HL-60 (cell line): ENCODE data around the gene SMURF1.

Experiments used
- DNase-seq, 2 experiments: peaks; one replicate each; pipeline ENCODE4 v3.0.0-alpha.2; 2010 to 2020; ENCODE audit warnings: low read depth in 1 of 2, low spot score in 1 of 2
- H3K27ac ChIP-seq: fragments of 250-450 bp; sonication (Bioruptor Pico); replicated peaks from 2 replicates; pipeline ENCODE4 v1.5.1; 2020; ENCODE audit warnings: mild to moderate bottlenecking, moderate library complexity
- H3K27me3 ChIP-seq: fragments of 250-450 bp; sonication (Bioruptor Pico); 2 replicates; pipeline ENCODE4 v1.5.1; 2021; ENCODE audit warnings: mild to moderate bottlenecking, moderate library complexity; ENCODE audit not compliant: insufficient read depth, poor library complexity, severe bottlenecking
- H3K4me3 ChIP-seq: replicated peaks from 2 replicates; pipeline ENCODE4 v1.5.1; 2011; ENCODE audit warnings: mild to moderate bottlenecking, control low read depth, low read length; ENCODE audit not compliant: insufficient read depth
- CTCF ChIP-seq: IDR thresholded peaks from one replicate; pipeline ENCODE4 v1.5.1; 2011; ENCODE audit warnings: low read length, control low read depth, inconsistent platforms; ENCODE audit not compliant: insufficient read depth
- GABPA ChIP-seq: IDR thresholded peaks from 2 replicates; pipeline ENCODE4 v1.6.1; 2012; ENCODE audit warnings: low read depth
- POLR2AphosphoS5 ChIP-seq: IDR thresholded peaks from 2 replicates; pipeline ENCODE4 v1.6.1; 2012; ENCODE audit warnings: low read depth
- REST ChIP-seq: IDR thresholded peaks from 2 replicates; pipeline ENCODE4 v1.6.1; 2012; ENCODE audit warnings: low read depth; ENCODE audit not compliant: insufficient replicate concordance
- SPI1 ChIP-seq: IDR thresholded peaks from 2 replicates; pipeline ENCODE4 v1.6.1; 2012; ENCODE audit warnings: low read depth, mild to moderate bottlenecking, borderline replicate concordance

The SMURF1 gene

DNA sequence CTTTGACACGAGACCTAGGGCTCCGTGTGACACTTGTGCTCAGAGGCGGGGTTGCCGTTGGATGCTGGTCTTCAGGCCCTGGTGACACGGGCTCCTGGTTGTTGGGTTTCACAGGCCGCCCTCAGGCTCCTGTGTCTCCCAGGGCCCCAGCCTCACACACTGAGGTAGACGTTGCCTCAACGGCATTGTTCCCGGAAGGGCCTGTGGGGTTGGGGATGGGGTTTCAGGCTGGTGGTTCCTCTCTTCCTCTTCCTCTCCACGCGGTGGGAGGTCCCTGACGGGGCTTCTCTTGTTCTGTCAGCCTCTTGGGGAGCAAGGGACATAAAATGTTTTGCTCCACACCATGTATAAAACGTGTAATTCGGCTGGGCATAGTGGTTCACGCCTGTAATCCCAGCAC lies 140.5 kb downstream of the SMURF1 start:
- DNase-seq = no peak
- no peaks in the 10 kb centered on the region for H3K27me3 ChIP-seq
- no peak for TF ChIP-seq GABPA
- TF ChIP-seq CTCF = no peak
- TF ChIP-seq POLR2AphosphoS5 = no peak
- no peak for TF ChIP-seq SPI1
- TF ChIP-seq REST = no peak
- H3K27ac ChIP-seq = no peak overlapping the region
- H3K4me3 ChIP-seq = no peak overlapping the region

- Histone ChIP-seq H3K27me3 (no peaks in the 10 kb centered on the region), H3K27ac (no peak overlapping the region), H3K4me3 (no peak overlapping the region)
- TF ChIP-seq CTCF (no peak), GABPA (no peak), POLR2AphosphoS5 (no peak), REST (no peak), SPI1 (no peak)
- DNase-seq = no peak
Measured at GRCh38 chr7:99002827-99003212, 141.1 kb downstream of the SMURF1 start.

DNA sequence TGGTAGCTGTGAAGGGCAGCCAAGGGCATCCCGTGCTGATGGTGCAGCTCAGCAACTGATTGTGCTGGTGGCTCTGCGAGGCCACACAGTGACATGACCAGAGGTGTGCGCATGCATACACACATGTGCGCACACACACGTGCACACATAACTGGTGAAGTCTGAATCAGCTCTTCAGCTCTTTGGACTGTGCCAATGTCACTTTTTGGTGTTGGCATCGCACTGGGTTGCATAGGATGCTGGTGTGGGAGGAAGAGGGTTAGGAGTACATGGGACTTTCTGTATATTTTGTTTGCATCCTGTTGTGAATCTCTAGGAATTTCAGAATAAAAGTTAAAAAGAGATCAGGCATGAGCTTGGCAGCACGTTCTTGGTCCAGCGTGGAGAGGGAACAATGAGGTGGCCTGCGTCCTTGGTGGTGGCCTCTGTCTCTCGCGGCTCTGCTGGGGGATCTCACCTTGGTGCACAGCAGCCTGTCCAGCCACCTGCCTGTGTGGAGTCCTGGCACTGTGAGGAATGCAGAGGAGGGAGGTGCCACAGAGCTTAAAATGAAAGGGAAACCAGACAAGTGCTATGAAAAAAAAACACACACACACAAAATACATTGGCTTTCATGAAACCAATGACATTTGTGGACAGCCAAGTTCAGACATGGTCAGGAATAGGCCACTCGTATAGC lies 141.6 kb downstream of the SMURF1 start:
- no peak overlapping the region for H3K27ac ChIP-seq
- no peak for DNase-seq
- H3K27me3 ChIP-seq = no peaks in the 10 kb centered on the region
- TF ChIP-seq SPI1 (no peak), POLR2AphosphoS5 (no peak), REST (no peak), CTCF (no peak), GABPA (no peak)
- H3K4me3 ChIP-seq = no peak overlapping the region
